ENCODE measurements around the gene FAM50A. TPM values are rescaled to one million over a fixed set of nuclear protein-coding genes. Genes with fewer than 3 reads are reported as not detected.
A peak's percentile ranks its signal among the peaks of the same experiment; 100 is the strongest.

FAM50A gene
- total RNA-seq, 2 experiments from 2014 or later: 62.7 to 63.5 TPM

DNA sequence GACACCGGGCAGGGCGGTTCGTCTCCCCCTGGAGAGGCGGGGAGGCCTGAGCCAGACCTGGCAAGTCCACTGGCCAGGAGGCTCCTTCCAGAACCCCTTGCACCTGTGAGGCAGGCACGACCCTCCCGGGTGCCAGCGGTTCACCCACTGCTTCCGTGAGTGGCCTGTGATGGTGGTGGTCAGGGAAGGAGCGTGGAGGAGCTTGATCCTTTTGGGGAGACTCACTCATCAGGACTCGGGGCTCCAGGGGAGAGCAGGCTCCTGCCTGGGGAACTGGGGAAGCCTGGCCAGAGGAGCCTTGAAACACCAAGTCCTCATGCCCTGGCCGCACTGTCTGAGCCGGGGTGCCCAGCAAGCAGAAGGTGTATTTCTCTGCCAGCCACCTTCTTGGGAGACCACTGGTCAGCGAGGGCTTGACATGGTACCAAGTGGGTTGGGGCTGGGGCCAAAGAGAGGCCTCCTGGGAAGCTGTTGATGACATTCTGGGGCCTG lies 860 bp downstream of the FAM50A start:
- ATAC-seq: no peak
- no peak for DNase-seq
- peaks cover 22% of the 10 kb centered on the region for H3K36me3 Mint-ChIP-seq (ENCODE audit: low read depth)
- POLR2A ChIA-PET: interaction anchor here (1.0 to 1.4 kb wide), 2 partner anchors 17 to 45 kb away, joined by 3 to 4 read pairs; partner anchors contain the start of gene ATP6AP1
- H3K4me3 Mint-ChIP-seq: peak overlapping the region; percentile 53
- no peaks in the 10 kb centered on the region for H3K9me3 Mint-ChIP-seq (ENCODE audit: insufficient read depth)
- H3K27me3 Mint-ChIP-seq (ENCODE audit: low read depth): no peaks in the 10 kb centered on the region
- CTCF ChIA-PET: no interaction called here
- peaks cover 23% of the 10 kb centered on the region for H3K4me1 Mint-ChIP-seq (ENCODE audit: low read depth)
- peak overlapping the region; percentile 43 for H3K27ac Mint-ChIP-seq

GRCh38 chrX:154445776-154446175 lies 1.8 kb downstream of the FAM50A start:
- H3K4me3 Mint-ChIP-seq: no peak overlapping the region
- DNase-seq (no peak), ATAC-seq (no peak)
- no peak overlapping the region for H3K27ac Mint-ChIP-seq
- no peaks in the 10 kb centered on the region for H3K27me3 Mint-ChIP-seq (ENCODE audit: low read depth)
- H3K4me1 Mint-ChIP-seq (ENCODE audit: low read depth): peaks cover 18% of the 10 kb centered on the region
- CTCF ChIA-PET: no interaction called here
- H3K36me3 Mint-ChIP-seq (ENCODE audit: low read depth): peaks cover 17% of the 10 kb centered on the region
- no peaks in the 10 kb centered on the region for H3K9me3 Mint-ChIP-seq (ENCODE audit: insufficient read depth)
- POLR2A ChIA-PET: interaction anchor here (1.4 kb wide), 1 partner anchor 18 kb away, joined by 3 read pairs; the partner anchor contains the start of gene ATP6AP1

- Mint-ChIP-seq H3K27me3 (ENCODE audit: low read depth) (no peaks in the 10 kb centered on the region), H3K4me1 (ENCODE audit: low read depth) (peaks cover 17% of the 10 kb centered on the region), H3K36me3 (ENCODE audit: low read depth) (peaks cover 13% of the 10 kb centered on the region), H3K9me3 (ENCODE audit: insufficient read depth) (no peaks in the 10 kb centered on the region), H3K27ac (no peak overlapping the region), H3K4me3 (no peak overlapping the region)
- CTCF ChIA-PET: no interaction called here
- no peak for DNase-seq
- POLR2A ChIA-PET: no interaction called here
- ATAC-seq: no peak
Observed at GRCh38 chrX:154446430-154446829, 2.5 kb downstream of the FAM50A start.

DNA sequence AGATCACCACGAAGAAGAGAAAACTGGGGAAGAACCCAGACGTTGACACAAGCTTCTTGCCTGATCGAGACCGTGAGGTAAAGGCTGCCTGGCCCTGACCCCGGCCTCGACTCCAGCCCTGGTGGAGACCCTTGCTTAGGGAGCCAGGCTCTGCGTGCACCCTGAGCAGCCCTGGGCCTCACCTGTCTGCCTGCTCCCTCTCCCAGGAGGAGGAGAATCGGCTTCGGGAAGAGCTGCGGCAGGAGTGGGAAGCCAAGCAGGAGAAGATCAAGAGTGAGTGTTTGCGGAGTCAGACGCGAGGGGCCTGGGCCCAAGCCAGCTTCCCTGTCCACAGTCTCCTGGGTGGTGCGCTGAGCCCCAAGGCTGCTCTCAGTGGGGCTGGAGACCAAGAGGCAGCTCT lies 4.5 kb downstream of the FAM50A start:
- DNase-seq: no peak
- Mint-ChIP-seq H3K27me3 (ENCODE audit: low read depth) (no peaks in the 10 kb centered on the region), H3K9me3 (ENCODE audit: insufficient read depth) (no peaks in the 10 kb centered on the region), H3K36me3 (ENCODE audit: low read depth) (peaks cover 12% of the 10 kb centered on the region), H3K4me1 (ENCODE audit: low read depth) (peaks cover 8% of the 10 kb centered on the region), H3K4me3 (no peak overlapping the region), H3K27ac (no peak overlapping the region)
- ChIA-PET POLR2A (no interaction called here), CTCF (no interaction called here)
- no peak for ATAC-seq

GRCh38 chrX:154449618-154450017 lies 5.7 kb downstream of the FAM50A start:
- Mint-ChIP-seq H3K36me3 (ENCODE audit: low read depth) (peaks cover 12% of the 10 kb centered on the region), H3K27ac (no peak overlapping the region), H3K4me3 (no peak overlapping the region), H3K27me3 (ENCODE audit: low read depth) (no peaks in the 10 kb centered on the region), H3K9me3 (ENCODE audit: insufficient read depth) (no peaks in the 10 kb centered on the region), H3K4me1 (ENCODE audit: low read depth) (peaks cover 7% of the 10 kb centered on the region)
- ChIA-PET CTCF (interaction anchor here (0.6 kb wide), 1 partner anchor 31 kb away, joined by 3 read pairs; no protein-coding TSS in a partner anchor), POLR2A (no interaction called here)
- DNase-seq: no peak
- ATAC-seq: no peak

DNA sequence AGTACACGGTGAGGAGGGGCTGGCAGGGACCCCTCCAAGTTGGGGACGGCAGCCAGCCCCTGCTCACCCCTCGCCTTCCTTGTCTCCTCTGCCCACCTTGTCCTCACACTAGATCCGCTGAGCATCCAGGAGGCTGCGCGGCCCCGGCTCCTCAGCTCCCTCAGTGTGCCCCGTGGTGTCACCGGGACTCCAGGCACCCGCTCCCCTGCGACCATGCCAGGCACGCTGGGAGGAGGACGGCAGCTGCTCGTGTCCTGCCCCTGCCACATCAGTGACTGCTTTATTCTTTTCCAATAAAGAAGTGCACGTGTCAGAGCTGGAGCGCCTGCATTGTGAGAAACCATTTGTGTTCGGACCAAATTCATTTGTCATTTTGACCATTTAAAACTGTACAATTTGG lies 6.4 kb downstream of the FAM50A start:
- ChIA-PET CTCF (no interaction called here), POLR2A (no interaction called here)
- DNase-seq (no peak), ATAC-seq (no peak)
- peaks cover 7% of the 10 kb centered on the region for H3K4me1 Mint-ChIP-seq (ENCODE audit: low read depth)
- no peaks in the 10 kb centered on the region for H3K27me3 Mint-ChIP-seq (ENCODE audit: low read depth)
- H3K9me3 Mint-ChIP-seq (ENCODE audit: insufficient read depth): no peaks in the 10 kb centered on the region
- H3K4me3 Mint-ChIP-seq: no peak overlapping the region
- peaks cover 12% of the 10 kb centered on the region for H3K36me3 Mint-ChIP-seq (ENCODE audit: low read depth)
- H3K27ac Mint-ChIP-seq: no peak overlapping the region

DNA sequence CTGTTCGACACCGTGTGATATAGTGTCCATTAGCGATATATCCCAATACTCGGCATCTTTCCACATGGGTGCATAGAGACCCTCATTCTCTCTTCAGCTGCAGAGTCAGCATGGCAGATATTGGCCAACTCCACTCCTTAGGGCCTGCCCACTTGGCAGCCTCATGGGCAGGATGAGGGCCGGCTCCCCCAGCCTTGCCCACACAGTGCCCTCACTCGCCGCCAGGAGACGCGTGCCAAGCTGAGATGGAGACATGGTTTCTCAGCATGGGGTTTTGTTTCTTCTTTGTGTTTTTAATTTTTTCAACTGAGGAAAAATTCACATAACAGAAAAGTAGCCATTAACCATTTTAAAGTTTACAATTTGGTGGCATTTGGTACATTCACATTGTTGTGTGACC lies 8.9 kb downstream of the FAM50A start:
- ChIA-PET CTCF (no interaction called here), POLR2A (no interaction called here)
- DNase-seq (no peak), ATAC-seq (no peak)
- Mint-ChIP-seq H3K4me1 (ENCODE audit: low read depth) (peaks cover 5% of the 10 kb centered on the region), H3K36me3 (ENCODE audit: low read depth) (peaks cover 4% of the 10 kb centered on the region), H3K9me3 (ENCODE audit: insufficient read depth) (no peaks in the 10 kb centered on the region), H3K4me3 (no peak overlapping the region), H3K27ac (no peak overlapping the region), H3K27me3 (ENCODE audit: low read depth) (no peaks in the 10 kb centered on the region)

DNA sequence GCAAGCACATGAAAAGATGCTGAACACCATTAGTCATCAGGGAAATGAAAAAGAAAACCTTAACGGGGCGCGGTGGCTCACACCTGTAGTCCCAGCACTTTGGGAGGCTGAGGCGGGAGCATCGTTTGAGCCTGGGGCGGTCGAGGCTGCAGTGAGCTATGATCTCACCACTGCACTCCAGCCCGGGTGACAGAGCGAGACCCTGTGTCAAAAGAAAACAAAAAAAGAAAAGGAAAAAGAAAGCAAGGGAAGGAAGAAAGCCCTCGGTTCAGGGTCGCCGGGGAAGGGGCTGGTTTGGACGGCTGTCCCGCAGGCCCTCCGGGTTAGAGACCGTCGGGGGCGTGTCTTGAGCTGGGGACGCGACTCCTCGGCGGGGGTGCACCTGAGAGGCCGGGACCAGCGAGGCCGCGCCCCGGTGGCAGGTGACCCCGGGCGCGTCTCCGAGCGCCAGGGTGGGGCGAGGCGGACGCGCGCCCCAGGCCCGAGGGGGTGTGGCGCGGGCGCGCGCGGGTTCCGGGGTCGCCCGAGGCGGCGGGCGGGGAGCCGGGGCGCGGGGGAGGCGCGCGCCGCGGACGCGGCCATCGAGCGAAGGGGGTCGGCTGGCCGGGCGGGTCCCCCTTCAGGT lies 13.7 kb downstream of the FAM50A start:
- CTCF ChIA-PET: no interaction called here

DNA sequence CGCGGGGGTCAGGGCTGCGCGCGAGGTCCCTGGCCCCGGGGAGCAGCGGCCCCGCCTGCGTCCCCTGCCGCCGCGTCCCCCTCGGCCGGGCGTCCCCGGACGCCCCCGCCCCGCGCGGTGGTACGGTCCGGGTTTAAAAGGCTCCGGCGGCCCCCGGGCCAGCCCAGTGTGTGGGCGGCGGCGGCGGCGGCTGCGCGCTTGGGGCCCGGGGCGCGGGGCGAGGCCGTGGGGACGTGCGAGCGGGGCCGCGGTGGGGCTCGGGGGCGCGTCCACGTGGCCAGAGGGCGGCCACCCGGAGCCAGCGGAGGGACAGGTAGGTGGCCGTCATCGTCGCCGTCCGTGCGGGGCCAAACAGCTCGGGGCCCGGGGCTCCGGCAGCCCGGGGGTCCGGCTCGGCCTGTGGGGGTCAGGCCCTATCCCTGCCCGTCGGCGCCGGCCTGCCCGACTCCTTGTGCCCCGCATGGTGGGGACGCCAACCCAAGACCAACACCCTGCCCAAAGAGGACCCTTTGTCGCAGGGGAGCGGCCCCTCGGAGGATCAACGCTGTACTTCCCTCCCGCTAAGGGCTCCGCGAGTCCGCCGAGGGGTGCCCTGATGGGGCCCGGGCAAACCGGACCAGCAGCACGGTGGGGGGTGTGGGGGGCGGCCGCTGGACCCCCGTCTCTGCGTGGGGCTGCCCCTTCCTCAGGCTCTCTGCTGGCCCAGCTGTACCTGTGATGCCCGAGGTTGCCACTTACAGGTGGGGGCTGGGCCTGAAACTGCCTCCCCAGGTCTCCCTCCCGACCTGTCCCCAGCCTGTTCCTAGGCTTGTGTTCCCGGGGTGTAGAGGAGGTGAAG lies 14.4 kb downstream of the FAM50A start, which contains the start of gene PLXNA3:
TSS of gene PLXNA3 (plus strand) at position 166 of the 838 bp plus-strand sequence. CDS start 1,903 bp downstream, outside the sequence.
- peaks cover 9% of the 10 kb centered on the region for H3K36me3 Mint-ChIP-seq (ENCODE audit: low read depth)
- DNase-seq (peak; percentile 62), ATAC-seq (peak; percentile 73)
- POLR2A ChIA-PET: interaction anchor here (0.8 to 1.4 kb wide), 6 partner anchors 19 to 570 kb away, joined by 3 to 7 read pairs (median 3); partner anchors contain the start of genes SLC10A3 and TAFAZZIN
- peak within 1 kb of the TSS; percentile 91 for H3K4me3 Mint-ChIP-seq
- H3K4me1 Mint-ChIP-seq (ENCODE audit: low read depth): peaks cover 18% of the 10 kb centered on the region
- H3K9me3 Mint-ChIP-seq (ENCODE audit: insufficient read depth): no peaks in the 10 kb centered on the region
- peak within 1 kb of the TSS; percentile 96 for H3K27ac Mint-ChIP-seq
- CTCF ChIA-PET: interaction anchor here (0.8 kb wide), 1 partner anchor 69 kb away, joined by 3 read pairs; no protein-coding TSS in a partner anchor
- no peaks in the 10 kb centered on the region for H3K27me3 Mint-ChIP-seq (ENCODE audit: low read depth)

More for the DNA sequence above, 13.7 kb downstream of the FAM50A start:
- Mint-ChIP-seq H3K36me3 (ENCODE audit: low read depth) (peaks cover 9% of the 10 kb centered on the region), H3K9me3 (ENCODE audit: insufficient read depth) (no peaks in the 10 kb centered on the region), H3K27ac (peak overlapping the region; percentile 96), H3K27me3 (ENCODE audit: low read depth) (no peaks in the 10 kb centered on the region), H3K4me3 (peak overlapping the region; percentile 91), H3K4me1 (ENCODE audit: low read depth) (peaks cover 18% of the 10 kb centered on the region)
- peak; percentile 68 for ATAC-seq
- POLR2A ChIA-PET: interaction anchor here (0.8 to 0.9 kb wide), 3 partner anchors 33 to 571 kb away, joined by 3 read pairs; partner anchors contain the start of gene SLC10A3
- peak; percentile 63 for DNase-seq

DNA sequence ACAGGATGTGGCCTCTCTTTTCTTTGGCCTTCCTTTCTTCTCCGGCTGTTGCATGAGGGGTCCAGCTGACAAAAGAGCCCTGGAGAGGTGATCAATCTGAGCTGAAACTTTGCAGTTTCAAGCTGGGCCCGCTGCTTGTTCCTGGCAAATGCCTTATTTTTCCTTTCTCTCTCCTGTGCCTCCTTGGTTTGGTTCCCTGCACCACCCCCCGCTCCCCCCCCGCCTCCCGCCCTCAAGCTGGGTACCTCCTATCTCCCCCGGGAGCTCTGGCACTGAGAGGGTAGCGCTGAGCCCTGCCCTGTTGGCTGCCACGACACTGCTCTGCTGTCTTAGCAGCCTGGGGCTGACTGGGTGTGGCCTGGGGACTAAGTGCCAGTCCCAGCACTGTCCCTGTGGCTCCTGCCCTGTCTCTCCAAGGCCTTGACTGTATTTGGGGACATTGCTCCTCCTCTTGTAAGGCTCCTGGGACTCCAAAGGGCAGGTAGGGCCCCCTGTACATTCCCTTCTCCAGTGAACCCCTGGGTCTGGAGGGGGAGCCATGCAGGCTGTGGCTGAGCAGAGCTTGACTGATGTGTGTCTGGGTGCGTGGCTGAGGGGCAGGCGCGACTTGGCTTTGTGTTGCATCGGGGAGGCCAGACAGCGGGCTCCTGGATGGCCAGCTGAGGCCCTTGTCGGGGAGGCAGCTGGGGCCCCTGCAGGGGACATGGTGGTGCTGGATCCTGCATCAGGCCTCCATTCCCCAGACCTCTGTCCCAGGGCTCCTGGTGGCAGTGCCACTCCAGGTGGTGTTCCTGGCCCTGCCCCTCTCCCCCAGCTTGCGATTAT lies 15.2 kb downstream of the FAM50A start:
- Mint-ChIP-seq H3K9me3 (ENCODE audit: insufficient read depth) (no peaks in the 10 kb centered on the region), H3K27me3 (ENCODE audit: low read depth) (no peaks in the 10 kb centered on the region), H3K4me3 (peak overlapping the region; percentile 80), H3K36me3 (ENCODE audit: low read depth) (peaks cover 9% of the 10 kb centered on the region), H3K27ac (peak overlapping the region; percentile 69), H3K4me1 (ENCODE audit: low read depth) (peaks cover 18% of the 10 kb centered on the region)
- POLR2A ChIA-PET: interaction anchor here (0.9 to 1.4 kb wide), 4 partner anchors 18 to 48 kb away, joined by 3 to 7 read pairs (median 4); partner anchors contain the start of genes ATP6AP1 and TAFAZZIN
- ATAC-seq (peak; percentile 50), DNase-seq (peak; percentile 31)
- CTCF ChIA-PET: interaction anchor here (0.8 to 1.0 kb wide), 2 partner anchors 30 to 68 kb away, joined by 3 read pairs; no protein-coding TSS in a partner anchor

DNA sequence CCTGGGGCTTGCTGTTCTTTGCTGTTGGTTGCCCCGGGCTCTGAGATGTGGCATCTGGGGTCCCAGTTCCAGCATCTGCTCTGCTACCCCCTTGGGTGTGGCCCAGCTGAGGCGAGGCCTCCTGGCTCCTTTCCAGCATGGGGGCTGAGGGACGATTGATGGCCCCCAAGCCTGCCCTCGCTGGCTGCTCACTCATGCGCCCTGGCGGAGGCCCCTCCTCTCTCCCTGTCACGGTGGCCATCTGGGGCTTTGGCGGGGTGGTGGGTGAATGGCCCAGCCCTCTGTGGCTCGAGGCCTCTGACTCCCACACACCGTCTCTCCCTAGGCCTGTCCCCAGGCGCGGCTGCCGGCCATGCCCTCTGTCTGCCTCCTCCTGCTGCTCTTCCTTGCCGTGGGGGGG lies 15.9 kb downstream of the FAM50A start:
- ChIA-PET CTCF (interaction anchor here (1.0 kb wide), 1 partner anchor 29 kb away, joined by 3 read pairs; no protein-coding TSS in a partner anchor), POLR2A (interaction anchor here (1.2 kb wide), 1 partner anchor 31 kb away, joined by 3 read pairs; the partner anchor contains the start of gene ATP6AP1)
- peaks cover 18% of the 10 kb centered on the region for H3K4me1 Mint-ChIP-seq (ENCODE audit: low read depth)
- peaks cover 9% of the 10 kb centered on the region for H3K36me3 Mint-ChIP-seq (ENCODE audit: low read depth)
- no peak for ATAC-seq
- no peak for DNase-seq
- no peaks in the 10 kb centered on the region for H3K9me3 Mint-ChIP-seq (ENCODE audit: insufficient read depth)
- no peak overlapping the region for H3K27ac Mint-ChIP-seq
- no peaks in the 10 kb centered on the region for H3K27me3 Mint-ChIP-seq (ENCODE audit: low read depth)
- peak overlapping the region; percentile 80 for H3K4me3 Mint-ChIP-seq
